SJSA1 (cell line): Measurements from ENCODE around the gene SUCLG1. TPM values are rescaled to one million over a fixed set of nuclear protein-coding genes. Genes with fewer than 3 reads are reported as not detected.
"Not testable (repeated sequence)": the region's sequence is repeated elsewhere in the genome, so short reads cannot be mapped to it uniquely, and the experiment has no call there.

Experiments used
- DNase-seq, 2 experiments: peaks; one replicate each; pipeline ENCODE4 v3.0.0-alpha.2; 2015 to 2020; ENCODE audit warnings: low spot score in 2 of 2, low read depth in 1 of 2
- H3K27ac ChIP-seq: fragments of 250-450 bp; sonication (Bioruptor Pico); 2 replicates; pipeline ENCODE4 v1.5.1; 2020; ENCODE audit warnings: mild to moderate bottlenecking, moderate library complexity
- H3K27me3 ChIP-seq: fragments of 250-450 bp; sonication (Bioruptor Pico); replicated peaks from 2 replicates; pipeline ENCODE4 v1.5.1; 2020; ENCODE audit warnings: mild to moderate bottlenecking, moderate library complexity
- H3K36me3 ChIP-seq: fragments of 250-450 bp; sonication (Bioruptor Pico); 2 replicates; pipeline ENCODE4 v1.5.1; 2020; ENCODE audit warnings: mild to moderate bottlenecking
- H3K4me1 ChIP-seq: fragments of 250-450 bp; sonication (Bioruptor Pico); replicated peaks from 2 replicates; pipeline ENCODE4 v1.6.1; 2021; ENCODE audit warnings: mild to moderate bottlenecking
- H3K4me3 ChIP-seq: fragments of 250-450 bp; sonication (Bioruptor Pico); 2 replicates; pipeline ENCODE4 v1.5.1; 2020; ENCODE audit warnings: mild to moderate bottlenecking
- H3K9me3 ChIP-seq: fragments of 250-450 bp; sonication (Bioruptor Pico); replicated peaks from 2 replicates; pipeline ENCODE4 v1.5.1; 2020; ENCODE audit warnings: mild to moderate bottlenecking
- total RNA-seq: library from RNA; depleted of rRNA; stranded (reverse); fragments of >200 nt; shearing (Covaris generic); gene quantifications from 2 replicates; pipeline ENCODE4 v1.2.3, GENCODE V29; 2014

The SUCLG1 gene
- total RNA-seq, 1 experiment from 2014 or later = 118 TPM

GRCh38 chr2:84427235-84428138, 31.6 kb downstream of the SUCLG1 start:
- Histone ChIP-seq H3K4me1 (no peaks in the 10 kb centered on the region), H3K9me3 (no peaks in the 10 kb centered on the region), H3K27ac (no peak overlapping the region), H3K4me3 (no peak overlapping the region), H3K27me3 (no peaks in the 10 kb centered on the region), H3K36me3 (peaks cover 79% of the 10 kb centered on the region)
- no peak for DNase-seq

DNA sequence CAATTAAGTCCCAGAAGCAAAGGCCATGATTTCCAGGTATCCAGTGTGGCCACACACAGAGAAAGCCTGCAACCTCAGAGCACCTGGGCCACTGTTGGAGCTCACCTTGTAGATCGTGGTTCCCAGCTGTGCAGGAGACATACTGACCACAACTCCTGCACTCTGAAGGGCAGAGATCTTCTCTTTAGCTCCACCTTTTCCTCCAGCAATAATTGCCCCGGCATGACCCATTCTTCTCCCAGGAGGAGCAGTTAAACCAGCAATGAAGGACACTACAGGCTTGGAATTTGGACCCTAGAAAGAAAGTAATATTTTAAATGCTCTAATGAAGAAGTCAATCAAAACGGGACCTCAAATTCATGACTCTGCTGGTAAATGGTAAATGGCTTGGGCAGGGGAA, 33.8 kb downstream of the SUCLG1 start:
- H3K27ac ChIP-seq = no peak overlapping the region
- no peak overlapping the region for H3K4me3 ChIP-seq
- H3K4me1 ChIP-seq = no peaks in the 10 kb centered on the region
- no peak for DNase-seq
- H3K9me3 ChIP-seq = no peaks in the 10 kb centered on the region
- H3K36me3 ChIP-seq = peaks cover 61% of the 10 kb centered on the region
- H3K27me3 ChIP-seq = no peaks in the 10 kb centered on the region

DNA sequence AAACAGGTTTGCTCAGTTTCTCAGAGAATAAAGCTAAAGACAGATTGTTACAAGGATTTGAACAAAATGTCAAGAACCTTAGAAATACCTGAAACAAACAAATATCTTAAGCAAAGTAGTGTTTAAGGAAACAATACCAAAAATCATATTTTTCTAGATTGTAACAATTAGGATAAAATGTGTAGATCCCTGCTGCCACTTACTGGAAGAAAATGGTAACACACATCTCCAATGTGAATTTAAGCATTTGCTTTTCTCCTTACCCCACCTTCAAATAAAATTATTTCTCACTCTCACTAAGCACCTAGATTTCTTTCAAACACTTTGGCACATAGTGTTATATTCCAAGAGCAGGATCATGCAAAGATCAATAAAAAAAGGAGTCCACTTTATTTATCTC, 34.9 kb downstream of the SUCLG1 start:
- H3K4me1 ChIP-seq = no peaks in the 10 kb centered on the region
- peak in 1 of 2 experiments; percentile 25 for DNase-seq
- no peaks in the 10 kb centered on the region for H3K27me3 ChIP-seq
- H3K9me3 ChIP-seq = no peaks in the 10 kb centered on the region
- peaks cover 49% of the 10 kb centered on the region for H3K36me3 ChIP-seq
- H3K4me3 ChIP-seq = no peak overlapping the region
- no peak overlapping the region for H3K27ac ChIP-seq

DNA sequence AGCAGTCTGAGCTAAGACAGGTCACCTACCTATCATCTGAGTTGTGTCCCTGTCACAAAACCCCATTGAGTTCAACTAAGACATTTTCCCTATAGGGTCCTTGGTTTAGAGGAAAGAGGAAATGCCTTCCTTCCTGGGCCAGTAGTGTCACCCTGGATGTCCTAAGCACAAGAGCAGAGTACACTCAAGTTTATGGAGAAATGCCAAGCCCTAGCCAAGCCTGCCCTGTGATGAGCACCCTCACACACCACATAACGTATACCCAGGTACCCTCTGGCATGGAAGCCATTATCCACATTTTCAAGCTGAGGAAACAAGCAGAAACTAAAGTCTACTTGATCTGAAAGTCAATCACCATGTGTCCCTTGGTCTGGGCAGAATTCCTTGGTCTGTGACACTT, 37.3 kb downstream of the SUCLG1 start:
- Histone ChIP-seq H3K27ac (no peak overlapping the region), H3K9me3 (no peaks in the 10 kb centered on the region), H3K27me3 (no peaks in the 10 kb centered on the region), H3K4me3 (no peak overlapping the region), H3K4me1 (no peaks in the 10 kb centered on the region), H3K36me3 (peaks cover 33% of the 10 kb centered on the region)
- DNase-seq = no peak

DNA sequence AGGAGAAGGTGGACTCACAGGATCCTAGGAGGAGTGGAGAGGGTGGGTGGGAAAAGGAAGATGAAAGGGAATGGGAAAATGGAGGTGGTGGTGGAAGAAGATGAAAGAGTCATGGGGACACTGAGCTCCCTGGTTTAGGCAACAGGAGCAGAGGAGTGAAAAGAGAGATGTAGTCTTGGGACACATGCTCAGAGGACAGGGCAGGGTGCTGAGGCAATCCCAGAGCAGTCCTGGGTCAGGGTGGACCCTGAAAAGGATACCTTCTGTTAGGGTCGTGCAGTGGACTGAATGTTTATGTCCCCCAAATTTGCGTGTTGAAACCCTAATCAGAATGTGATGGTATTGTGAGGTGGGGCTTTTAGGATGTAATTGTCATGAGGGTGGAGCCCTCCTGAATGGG, 37.9 kb downstream of the SUCLG1 start:
- no peak overlapping the region for H3K27ac ChIP-seq
- no peaks in the 10 kb centered on the region for H3K9me3 ChIP-seq
- no peak for DNase-seq
- peaks cover 33% of the 10 kb centered on the region for H3K36me3 ChIP-seq
- H3K4me3 ChIP-seq = no peak overlapping the region
- no peaks in the 10 kb centered on the region for H3K4me1 ChIP-seq
- no peaks in the 10 kb centered on the region for H3K27me3 ChIP-seq

DNA sequence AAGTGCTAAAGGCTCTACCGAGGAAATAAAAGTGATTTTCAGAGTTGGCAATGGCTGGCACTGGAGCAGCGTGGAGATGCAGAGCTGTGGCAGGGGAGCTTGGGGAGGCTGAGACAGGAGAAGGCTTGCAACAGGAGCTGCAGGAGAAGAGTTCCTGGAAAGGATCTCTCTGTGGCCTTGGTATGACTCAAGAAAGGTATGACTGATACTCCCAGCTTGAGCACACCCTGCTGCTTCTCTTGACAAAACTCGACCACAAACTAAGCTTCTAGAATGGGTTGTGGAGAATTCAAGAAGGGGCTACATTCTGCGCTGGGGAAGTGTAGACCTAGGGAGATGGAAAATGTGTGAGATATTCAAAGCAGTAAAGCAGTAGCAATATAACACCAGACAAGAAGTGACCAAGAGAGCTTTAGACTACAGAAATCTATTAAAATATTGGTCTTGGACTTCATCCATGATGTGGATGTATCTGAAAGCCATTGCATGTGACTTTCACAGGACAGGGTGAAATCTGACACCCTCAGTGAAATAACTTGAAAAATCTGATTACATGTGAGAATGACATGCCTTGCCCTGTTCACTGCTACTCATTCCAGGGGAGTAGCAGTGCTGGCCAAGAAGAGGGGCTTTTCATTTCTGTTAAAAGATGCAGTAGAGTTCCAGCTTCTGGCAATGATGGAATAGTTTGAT, 41.5 kb downstream of the SUCLG1 start:
- Histone ChIP-seq H3K27ac (no peak overlapping the region), H3K4me3 (no peak overlapping the region), H3K27me3 (no peaks in the 10 kb centered on the region), H3K36me3 (peaks cover 2% of the 10 kb centered on the region), H3K9me3 (no peaks in the 10 kb centered on the region), H3K4me1 (no peaks in the 10 kb centered on the region)
- no peak for DNase-seq

- Histone ChIP-seq H3K9me3 (no peaks in the 10 kb centered on the region), H3K36me3 (no peaks in the 10 kb centered on the region)
- DNase-seq = no peak
Measured at GRCh38 chr2:84409531-84409930, 49.5 kb downstream of the SUCLG1 start.

GRCh38 chr2:84402111-84402510, 57.0 kb downstream of the SUCLG1 start:
- DNase-seq, H3K4me3 ChIP-seq, H3K36me3 ChIP-seq, H3K4me1 ChIP-seq, H3K27ac ChIP-seq, H3K27me3 ChIP-seq, H3K9me3 ChIP-seq: not testable (repeated sequence)

More at GRCh38 chr2:84409531-84409930, 49.5 kb downstream of the SUCLG1 start:
- no peaks in the 10 kb centered on the region for H3K4me1 ChIP-seq
- no peaks in the 10 kb centered on the region for H3K27me3 ChIP-seq
- H3K4me3 ChIP-seq = no peak overlapping the region
- no peak overlapping the region for H3K27ac ChIP-seq

DNA sequence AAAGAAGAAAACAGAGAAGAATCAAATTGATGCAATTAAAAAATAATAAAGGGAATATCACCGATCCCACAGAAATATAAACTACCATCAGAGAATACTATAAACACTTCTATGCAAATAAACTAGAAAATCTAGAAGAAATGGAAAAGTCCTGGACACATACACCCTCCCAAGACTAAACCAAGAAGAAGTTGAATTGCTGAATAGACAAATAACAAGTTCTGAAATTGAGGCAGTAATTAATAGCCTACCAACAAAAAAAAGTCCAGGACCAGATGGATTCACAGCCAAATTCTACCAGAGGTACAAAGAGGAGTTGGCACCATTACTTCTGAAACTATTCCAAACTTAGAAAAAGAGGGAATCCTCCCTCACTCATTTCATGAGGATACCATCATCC, 59.2 kb downstream of the SUCLG1 start:
- not testable (repeated sequence) for H3K4me1 ChIP-seq, H3K27ac ChIP-seq, H3K4me3 ChIP-seq, H3K9me3 ChIP-seq, H3K36me3 ChIP-seq, H3K27me3 ChIP-seq, DNase-seq

- Histone ChIP-seq H3K4me3 (no peak overlapping the region), H3K27me3 (no peaks in the 10 kb centered on the region), H3K36me3 (no peaks in the 10 kb centered on the region), H3K27ac (no peak overlapping the region), H3K9me3 (0 out of 2 replicates have a peak, but pooled peaks cover 4% of the 10 kb centered on the region), H3K4me1 (peaks cover 23% of the 10 kb centered on the region)
- DNase-seq = no peak
Measured at GRCh38 chr2:84395820-84396219, 63.3 kb downstream of the SUCLG1 start.

DNA sequence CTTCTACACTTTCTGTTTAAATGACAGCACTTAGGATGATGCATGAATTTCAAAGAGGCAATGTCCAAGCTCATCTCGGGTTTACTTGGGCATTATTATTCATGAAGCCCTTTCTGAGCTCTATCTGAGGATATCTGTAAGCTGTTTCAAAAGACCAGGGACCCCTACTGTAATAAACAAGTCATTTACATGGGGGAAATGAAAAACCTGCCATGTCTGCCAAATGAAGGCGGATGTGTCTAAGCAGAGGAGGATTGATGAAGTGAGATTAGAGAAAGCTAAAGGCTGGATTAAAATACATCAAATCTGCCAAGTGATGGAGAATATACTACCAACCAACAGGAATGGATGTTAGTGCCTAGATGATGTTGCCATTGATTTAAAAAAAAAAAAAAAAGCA, 64.5 kb downstream of the SUCLG1 start:
- H3K27ac ChIP-seq = no peak overlapping the region
- no peak overlapping the region for H3K4me3 ChIP-seq
- H3K27me3 ChIP-seq = no peaks in the 10 kb centered on the region
- no peak for DNase-seq
- H3K4me1 ChIP-seq = peaks cover 23% of the 10 kb centered on the region
- H3K36me3 ChIP-seq = no peaks in the 10 kb centered on the region
- 0 out of 2 replicates have a peak, but pooled peaks cover 4% of the 10 kb centered on the region for H3K9me3 ChIP-seq

- Histone ChIP-seq H3K27me3 (no peaks in the 10 kb centered on the region), H3K4me3 (no peak overlapping the region), H3K36me3 (no peaks in the 10 kb centered on the region), H3K9me3 (0 out of 2 replicates have a peak, but pooled peaks cover 4% of the 10 kb centered on the region), H3K4me1 (peaks cover 23% of the 10 kb centered on the region), H3K27ac (peak overlapping the region; percentile 50)
- peak in 1 of 2 experiments; percentile 68 for DNase-seq
Measured at GRCh38 chr2:84393829-84394228, 65.3 kb downstream of the SUCLG1 start.

DNA sequence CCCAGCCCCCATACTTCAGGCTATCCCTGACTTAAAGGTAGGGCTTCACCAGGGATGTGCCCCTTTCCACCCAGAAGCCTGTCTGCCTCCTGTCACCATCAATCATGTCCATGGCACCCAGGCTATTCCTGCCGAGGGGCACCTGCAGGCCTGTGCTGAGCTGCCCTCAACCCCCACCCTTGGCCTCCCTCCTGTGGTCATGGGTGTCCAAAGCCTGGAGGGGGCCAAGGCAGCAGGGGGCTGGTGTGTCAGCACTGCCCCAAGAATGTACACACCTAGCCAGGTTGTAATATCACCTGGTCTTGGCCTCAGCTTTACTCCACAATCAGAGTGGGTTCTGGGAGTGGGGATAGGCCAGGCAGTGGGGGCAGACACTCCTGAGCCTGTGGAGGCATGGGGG, 69.3 kb downstream of the SUCLG1 start:
- peaks cover 26% of the 10 kb centered on the region for H3K4me1 ChIP-seq
- H3K4me3 ChIP-seq = no peak overlapping the region
- 0 out of 2 replicates have a peak, but pooled peaks cover 4% of the 10 kb centered on the region for H3K9me3 ChIP-seq
- DNase-seq = no peak
- no peaks in the 10 kb centered on the region for H3K27me3 ChIP-seq
- no peaks in the 10 kb centered on the region for H3K36me3 ChIP-seq
- no peak overlapping the region for H3K27ac ChIP-seq

DNA sequence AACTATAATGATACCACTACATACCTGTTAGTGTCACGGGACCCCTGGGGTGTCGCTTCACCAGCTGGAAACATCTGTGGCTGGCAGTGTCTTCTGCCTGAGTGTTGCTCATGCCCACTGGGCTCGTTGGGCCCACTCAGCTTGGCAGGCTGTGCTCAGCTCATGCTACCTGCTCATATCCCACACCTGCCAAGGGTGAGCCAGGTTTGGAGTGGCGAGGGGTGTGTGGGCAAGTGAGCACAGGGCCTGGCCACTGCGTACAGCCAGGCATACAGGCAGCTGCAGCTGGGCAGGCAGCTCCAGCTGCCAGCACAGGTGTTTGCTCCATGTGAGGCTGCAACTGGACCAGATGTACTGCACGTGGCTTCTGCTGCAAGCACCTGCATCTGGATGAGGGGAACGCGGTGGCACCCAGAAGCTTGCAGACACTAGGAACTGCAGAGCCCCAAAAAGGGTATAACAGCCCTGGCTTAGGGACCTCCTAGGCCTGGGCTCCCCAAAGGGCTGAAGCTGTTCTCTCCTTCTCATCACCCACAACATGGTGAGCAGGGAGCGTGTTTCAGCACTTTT, 70.1 kb downstream of the SUCLG1 start:
- DNase-seq = no peak
- Histone ChIP-seq H3K4me1 (peaks cover 20% of the 10 kb centered on the region), H3K36me3 (no peaks in the 10 kb centered on the region), H3K27ac (no peak overlapping the region), H3K9me3 (0 out of 2 replicates have a peak, but pooled peaks cover 4% of the 10 kb centered on the region), H3K27me3 (no peaks in the 10 kb centered on the region), H3K4me3 (no peak overlapping the region)
